ENCODE results near the gene CACNA1I. TPM values are rescaled to one million over a fixed set of nuclear protein-coding genes. Genes with fewer than 3 reads are reported as not detected.

CACNA1I gene
- total RNA-seq, 1 donor from 2014 or later: 0.03 TPM

DNA sequence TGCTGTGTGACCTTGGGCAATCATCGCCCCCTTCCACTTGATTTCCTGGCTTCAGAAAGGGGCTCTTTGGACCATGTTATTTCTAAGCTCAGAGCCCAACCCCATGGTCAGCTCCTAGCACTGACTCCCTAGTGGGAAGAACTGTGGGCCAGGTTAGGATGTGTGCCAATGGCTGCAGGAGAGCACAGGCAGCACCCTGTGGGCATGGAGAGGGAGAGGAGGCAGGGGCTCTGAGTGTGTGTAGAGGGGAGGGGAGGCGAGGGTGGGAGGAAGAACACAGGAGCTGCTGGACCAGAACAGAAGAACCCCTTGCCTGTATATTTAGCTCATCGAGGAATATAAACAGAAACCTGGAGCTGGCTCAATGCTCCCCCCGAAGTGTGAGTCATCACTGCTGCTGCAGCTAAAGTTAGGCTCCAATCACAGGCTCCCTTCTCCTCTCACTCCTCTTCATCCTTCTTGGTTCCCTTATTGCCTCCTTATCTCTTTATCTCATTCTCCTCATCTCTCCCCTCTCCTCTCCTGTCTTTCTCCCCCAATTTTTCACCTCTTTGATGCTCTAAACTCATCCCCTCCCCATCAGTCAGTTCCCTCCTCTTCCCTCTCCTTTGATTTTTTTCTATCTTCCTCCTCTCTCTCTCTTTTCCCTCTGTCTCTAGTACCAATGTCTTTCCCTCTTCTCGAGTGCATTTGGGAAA is 23.5 kb upstream of the CACNA1I start:
- H3K4me3 Mint-ChIP-seq (ENCODE audit: unreplicated experiment): no peak overlapping the region
- TF ChIP-seq, protein P1, sequence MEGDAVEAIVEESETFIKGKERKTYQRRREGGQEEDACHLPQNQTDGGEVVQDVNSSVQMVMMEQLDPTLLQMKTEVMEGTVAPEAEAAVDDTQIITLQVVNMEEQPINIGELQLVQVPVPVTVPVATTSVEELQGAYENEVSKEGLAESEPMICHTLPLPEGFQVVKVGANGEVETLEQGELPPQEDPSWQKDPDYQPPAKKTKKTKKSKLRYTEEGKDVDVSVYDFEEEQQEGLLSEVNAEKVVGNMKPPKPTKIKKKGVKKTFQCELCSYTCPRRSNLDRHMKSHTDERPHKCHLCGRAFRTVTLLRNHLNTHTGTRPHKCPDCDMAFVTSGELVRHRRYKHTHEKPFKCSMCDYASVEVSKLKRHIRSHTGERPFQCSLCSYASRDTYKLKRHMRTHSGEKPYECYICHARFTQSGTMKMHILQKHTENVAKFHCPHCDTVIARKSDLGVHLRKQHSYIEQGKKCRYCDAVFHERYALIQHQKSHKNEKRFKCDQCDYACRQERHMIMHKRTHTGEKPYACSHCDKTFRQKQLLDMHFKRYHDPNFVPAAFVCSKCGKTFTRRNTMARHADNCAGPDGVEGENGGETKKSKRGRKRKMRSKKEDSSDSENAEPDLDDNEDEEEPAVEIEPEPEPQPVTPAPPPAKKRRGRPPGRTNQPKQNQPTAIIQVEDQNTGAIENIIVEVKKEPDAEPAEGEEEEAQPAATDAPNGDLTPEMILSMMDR (IDR thresholded peaks at IDR 0.05): no peak
- peaks cover 3% of the 10 kb centered on the region for H3K4me1 Mint-ChIP-seq (ENCODE audit: unreplicated experiment)
- no peaks in the 10 kb centered on the region for H3K36me3 Mint-ChIP-seq (ENCODE audit: unreplicated experiment)
- H3K9me3 Mint-ChIP-seq (ENCODE audit: unreplicated experiment): no peaks in the 10 kb centered on the region
- DNase-seq (ENCODE audit: extremely low spot score, unreplicated experiment): no peak
- H3K27ac Mint-ChIP-seq (ENCODE audit: unreplicated experiment): no peak overlapping the region
- H3K27me3 Mint-ChIP-seq (ENCODE audit: unreplicated experiment): peaks cover 35% of the 10 kb centered on the region

DNA sequence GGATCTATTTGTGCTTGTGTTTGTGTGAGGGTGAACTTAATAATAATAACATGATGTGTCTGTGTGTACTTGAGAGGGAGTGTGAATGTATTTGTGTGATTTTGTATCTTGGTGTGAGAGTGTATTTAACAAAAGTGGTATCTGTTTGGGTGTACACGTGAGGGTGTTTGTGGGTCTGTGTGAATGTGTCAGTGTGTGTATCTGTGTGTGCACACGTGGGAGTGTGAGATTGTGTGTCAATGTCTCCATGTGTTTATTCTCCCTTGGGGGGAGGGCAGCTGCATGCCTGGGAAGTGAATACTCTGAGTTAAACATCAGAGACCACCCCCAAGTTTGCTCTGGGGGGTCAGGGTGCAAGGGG is 23.0 kb upstream of the CACNA1I start:
- no peak for DNase-seq (ENCODE audit: extremely low spot score, unreplicated experiment)
- H3K36me3 Mint-ChIP-seq (ENCODE audit: unreplicated experiment): no peaks in the 10 kb centered on the region
- H3K9me3 Mint-ChIP-seq (ENCODE audit: unreplicated experiment): no peaks in the 10 kb centered on the region
- H3K4me1 Mint-ChIP-seq (ENCODE audit: unreplicated experiment): peaks cover 3% of the 10 kb centered on the region
- H3K27ac Mint-ChIP-seq (ENCODE audit: unreplicated experiment): no peak overlapping the region
- peaks cover 39% of the 10 kb centered on the region for H3K27me3 Mint-ChIP-seq (ENCODE audit: unreplicated experiment)
- H3K4me3 Mint-ChIP-seq (ENCODE audit: unreplicated experiment): no peak overlapping the region
- TF ChIP-seq, protein P1 (IDR thresholded peaks at IDR 0.05): no peak

DNA sequence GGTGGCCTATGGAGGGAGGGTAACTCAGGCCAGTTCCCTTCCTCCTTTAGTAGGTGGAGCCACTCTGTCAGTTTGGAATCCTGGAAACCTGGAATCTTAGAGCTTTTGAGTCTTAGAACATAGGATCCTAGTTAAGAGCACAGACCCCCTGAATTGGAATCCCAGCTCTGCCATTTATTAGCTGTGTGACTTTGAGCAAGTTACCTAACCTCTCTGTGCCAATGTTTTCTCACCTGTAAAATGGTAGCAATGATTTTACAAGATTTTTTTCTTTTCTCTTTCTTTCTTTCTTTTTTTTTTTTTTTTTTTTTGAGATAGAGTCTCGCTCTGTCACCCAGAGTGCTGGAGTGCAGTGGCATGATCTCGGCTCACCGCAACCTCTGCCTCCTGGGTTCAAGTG is 17.1 kb upstream of the CACNA1I start:
- TF ChIP-seq, protein P1 (IDR thresholded peaks at IDR 0.05): no peak

DNA sequence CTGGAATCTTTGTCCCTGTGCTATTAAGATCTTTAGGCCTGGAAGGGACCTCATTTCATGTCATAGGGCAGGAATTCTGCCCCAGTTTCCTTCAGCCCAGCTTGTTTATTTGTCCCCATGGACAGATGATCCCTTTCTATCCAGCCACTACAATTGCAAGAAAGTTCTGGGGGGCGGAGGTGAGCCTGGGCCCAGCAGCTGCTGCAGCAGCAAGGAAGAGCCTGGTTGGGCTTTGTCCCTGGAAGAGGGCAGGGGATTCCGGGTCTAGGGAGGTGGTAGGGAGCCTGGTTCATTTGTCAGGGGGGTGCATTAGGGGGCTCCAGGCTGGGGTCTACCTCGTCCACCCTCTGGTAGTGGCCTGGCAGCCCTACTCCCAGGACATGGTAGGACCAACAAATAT is 16.4 kb upstream of the CACNA1I start:
- Mint-ChIP-seq H3K36me3 (ENCODE audit: unreplicated experiment) (no peaks in the 10 kb centered on the region), H3K4me1 (ENCODE audit: unreplicated experiment) (peaks cover 7% of the 10 kb centered on the region), H3K27ac (ENCODE audit: unreplicated experiment) (no peak overlapping the region), H3K4me3 (ENCODE audit: unreplicated experiment) (no peak overlapping the region), H3K27me3 (ENCODE audit: unreplicated experiment) (peaks cover 53% of the 10 kb centered on the region), H3K9me3 (ENCODE audit: unreplicated experiment) (no peaks in the 10 kb centered on the region)
- no peak for DNase-seq (ENCODE audit: extremely low spot score, unreplicated experiment)
- TF ChIP-seq, protein P1 (IDR thresholded peaks at IDR 0.05): no peak

More for the DNA sequence above, 17.1 kb upstream of the CACNA1I start:
- Mint-ChIP-seq H3K4me3 (ENCODE audit: unreplicated experiment) (no peak overlapping the region), H3K27me3 (ENCODE audit: unreplicated experiment) (peaks cover 47% of the 10 kb centered on the region), H3K4me1 (ENCODE audit: unreplicated experiment) (peaks cover 7% of the 10 kb centered on the region), H3K36me3 (ENCODE audit: unreplicated experiment) (no peaks in the 10 kb centered on the region), H3K27ac (ENCODE audit: unreplicated experiment) (no peak overlapping the region), H3K9me3 (ENCODE audit: unreplicated experiment) (no peaks in the 10 kb centered on the region)
- DNase-seq (ENCODE audit: extremely low spot score, unreplicated experiment): no peak

DNA sequence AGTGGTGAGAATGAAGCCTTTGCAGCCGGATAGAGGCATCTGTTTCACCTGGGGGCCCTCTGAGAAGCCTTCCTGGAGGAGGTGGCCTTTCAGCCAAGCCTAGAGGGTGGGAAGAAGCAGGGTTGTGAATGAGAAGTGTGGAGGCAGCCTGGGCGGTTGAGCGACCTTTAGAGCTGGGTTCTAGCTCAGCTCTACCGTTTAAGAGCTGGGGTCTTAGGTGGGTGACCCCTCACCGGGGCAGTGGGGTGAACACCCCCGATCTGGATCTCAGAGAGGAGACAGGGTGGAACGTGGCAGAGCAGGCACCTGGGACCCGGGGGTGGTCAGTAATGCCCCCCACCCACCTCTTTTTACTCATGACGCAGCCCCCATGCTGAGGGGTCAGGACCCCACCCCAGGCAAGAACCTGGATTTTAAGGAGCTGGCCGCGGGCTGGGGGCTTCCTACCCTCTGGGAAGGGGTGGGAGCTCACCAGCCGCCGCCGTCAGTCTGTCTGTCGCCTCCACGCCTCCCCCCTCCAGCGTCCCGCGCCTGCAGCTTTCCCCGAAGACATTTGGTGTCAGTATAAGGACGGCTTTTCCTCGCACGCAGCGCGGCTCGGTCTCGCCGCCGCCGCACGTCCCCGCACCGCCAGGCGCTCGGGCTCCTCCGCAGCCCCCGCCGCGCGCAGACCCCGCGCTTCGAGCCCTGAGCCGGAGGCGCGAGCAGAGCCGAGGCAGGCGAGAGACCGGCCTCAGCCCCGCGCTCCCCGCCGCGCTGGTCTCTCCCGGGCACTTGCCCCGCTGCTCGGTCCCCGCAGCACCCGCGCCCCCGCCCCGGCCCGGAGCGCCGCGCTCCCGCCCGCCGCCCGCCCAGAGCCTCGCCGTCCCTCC is 13.3 kb upstream of the CACNA1I start:
- TF ChIP-seq, protein P1 (IDR thresholded peaks at IDR 0.05): no peak
- Mint-ChIP-seq H3K4me1 (ENCODE audit: unreplicated experiment) (peaks cover 10% of the 10 kb centered on the region), H3K27ac (ENCODE audit: unreplicated experiment) (no peak overlapping the region), H3K36me3 (ENCODE audit: unreplicated experiment) (no peaks in the 10 kb centered on the region), H3K9me3 (ENCODE audit: unreplicated experiment) (no peaks in the 10 kb centered on the region), H3K27me3 (ENCODE audit: unreplicated experiment) (peaks cover 50% of the 10 kb centered on the region), H3K4me3 (ENCODE audit: unreplicated experiment) (no peak overlapping the region)
- no peak for DNase-seq (ENCODE audit: extremely low spot score, unreplicated experiment)
